AG10803 (cell line): ENCODE data around the gene ABHD13.
A peak's percentile ranks its signal among the peaks of the same experiment; 100 is the strongest.

ENCODE experiments used
- DNase-seq: peaks from one replicate; pipeline ENCODE4 v3.0.0; 2010; ENCODE audit warnings: low read depth
- H3K4me3 ChIP-seq: 2 replicates; pipeline ENCODE4 v1.5.1; 2011; ENCODE audit warnings: mild to moderate bottlenecking, low read length, control low read depth
- TF ChIP-seq, protein P1 (sequence below): conservative IDR thresholded peaks from 2 replicates; pipeline ENCODE4 v1.5.1; 2011; ENCODE audit warnings: mild to moderate bottlenecking, low read length, control low read depth, inconsistent platforms

The ABHD13 gene

DNA sequence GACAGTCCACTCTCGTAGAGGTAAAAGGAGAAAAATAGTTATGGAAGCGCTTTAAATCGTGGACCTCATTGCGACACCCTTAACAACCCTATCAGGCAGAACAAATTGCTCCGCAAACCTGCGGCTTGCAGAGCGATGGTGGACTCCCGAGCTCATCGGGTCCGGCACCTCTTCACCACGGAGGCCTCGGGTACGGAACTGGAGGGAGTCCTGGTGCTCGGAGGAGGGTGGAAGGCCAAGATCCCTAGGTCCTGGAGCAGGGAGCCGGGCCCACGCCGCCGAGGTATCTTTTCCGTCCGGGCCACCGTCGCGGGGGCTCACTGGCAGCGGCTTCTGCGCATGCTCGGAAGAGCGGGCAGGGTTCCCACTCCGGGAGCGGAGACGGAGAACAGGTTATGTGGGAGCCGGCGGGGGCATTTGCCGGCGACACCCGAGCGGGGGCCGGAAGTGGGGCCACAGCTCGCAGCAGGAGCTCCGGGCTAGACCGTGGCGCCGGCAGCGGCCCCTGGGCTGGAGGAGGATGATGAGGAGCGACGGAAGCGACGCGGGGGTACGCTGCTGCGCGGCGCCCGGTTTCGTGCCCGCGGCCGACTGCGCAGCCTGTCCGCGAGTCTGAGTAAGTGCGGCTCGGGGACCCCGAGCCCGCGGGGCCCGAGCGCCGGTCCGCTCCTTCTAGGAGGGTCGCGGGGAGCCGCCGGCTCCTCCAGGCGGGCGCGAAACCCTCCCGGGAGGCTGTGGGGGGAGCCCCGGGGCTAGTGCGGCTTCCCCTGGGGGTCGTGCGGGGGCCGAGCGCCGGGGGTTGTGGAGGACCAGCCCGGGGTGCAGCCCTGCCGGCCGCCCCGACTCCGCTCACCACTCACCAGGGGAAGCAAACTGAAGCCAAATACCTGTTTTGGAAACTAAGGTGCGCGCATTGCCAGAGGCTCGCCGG lies at the start of gene ABHD13:
ABHD13 (plus strand) TSS at position 349 of the 931 bp plus-strand sequence. CDS start 10,827 bp downstream, outside the sequence.
- TF ChIP-seq, protein P1, sequence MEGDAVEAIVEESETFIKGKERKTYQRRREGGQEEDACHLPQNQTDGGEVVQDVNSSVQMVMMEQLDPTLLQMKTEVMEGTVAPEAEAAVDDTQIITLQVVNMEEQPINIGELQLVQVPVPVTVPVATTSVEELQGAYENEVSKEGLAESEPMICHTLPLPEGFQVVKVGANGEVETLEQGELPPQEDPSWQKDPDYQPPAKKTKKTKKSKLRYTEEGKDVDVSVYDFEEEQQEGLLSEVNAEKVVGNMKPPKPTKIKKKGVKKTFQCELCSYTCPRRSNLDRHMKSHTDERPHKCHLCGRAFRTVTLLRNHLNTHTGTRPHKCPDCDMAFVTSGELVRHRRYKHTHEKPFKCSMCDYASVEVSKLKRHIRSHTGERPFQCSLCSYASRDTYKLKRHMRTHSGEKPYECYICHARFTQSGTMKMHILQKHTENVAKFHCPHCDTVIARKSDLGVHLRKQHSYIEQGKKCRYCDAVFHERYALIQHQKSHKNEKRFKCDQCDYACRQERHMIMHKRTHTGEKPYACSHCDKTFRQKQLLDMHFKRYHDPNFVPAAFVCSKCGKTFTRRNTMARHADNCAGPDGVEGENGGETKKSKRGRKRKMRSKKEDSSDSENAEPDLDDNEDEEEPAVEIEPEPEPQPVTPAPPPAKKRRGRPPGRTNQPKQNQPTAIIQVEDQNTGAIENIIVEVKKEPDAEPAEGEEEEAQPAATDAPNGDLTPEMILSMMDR = no peak
- DNase-seq = peak; percentile 88
- H3K4me3 ChIP-seq = peak within 1 kb of the TSS; percentile 86

GRCh38 chr13:108168929-108169328 lies 49.3 kb upstream of the ABHD13 start:
- H3K4me3 ChIP-seq = no peak overlapping the region
- TF ChIP-seq, protein P1 = no peak
- no peak for DNase-seq

DNA sequence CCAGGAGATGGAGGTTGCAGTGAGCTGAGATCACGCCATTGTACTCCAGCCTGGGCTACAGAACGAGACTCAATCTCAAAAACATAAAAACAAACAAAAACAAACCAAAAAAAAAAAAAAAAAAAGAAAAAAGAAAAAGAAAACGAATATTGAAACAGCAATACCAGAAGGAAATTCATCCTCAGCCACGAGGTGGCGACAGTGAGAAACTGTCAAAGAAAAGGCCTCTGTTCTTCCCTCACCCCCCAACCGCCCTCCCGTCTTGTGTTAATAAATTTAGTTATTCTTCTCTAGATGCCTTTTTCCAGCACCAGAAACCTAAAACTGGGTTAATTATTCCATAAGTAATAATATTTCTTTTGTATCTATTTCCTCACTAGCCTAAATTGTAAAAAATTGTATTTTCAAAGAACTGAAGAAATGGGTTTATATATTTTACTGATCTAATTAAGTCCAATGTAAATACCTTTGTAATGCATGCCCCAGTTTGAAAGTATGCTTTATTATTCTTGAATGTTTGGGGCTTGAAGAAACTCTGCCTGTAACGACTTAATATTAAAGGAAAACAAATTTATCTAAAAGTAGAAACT lies 41.4 kb upstream of the ABHD13 start:
- no peak overlapping the region for H3K4me3 ChIP-seq
- no peak for DNase-seq
- TF ChIP-seq, protein P1 = peak; percentile 40

GRCh38 chr13:108178078-108178477 lies 40.1 kb upstream of the ABHD13 start:
- DNase-seq = no peak
- TF ChIP-seq, protein P1 = no peak
- no peak overlapping the region for H3K4me3 ChIP-seq

- DNase-seq = no peak
- TF ChIP-seq, protein P1 = no peak
- no peak overlapping the region for H3K4me3 ChIP-seq
These were observed 35.5 kb upstream of the ABHD13 start for GRCh38 chr13:108182652-108183051.

- TF ChIP-seq, protein P1 = no peak
- H3K4me3 ChIP-seq = no peak overlapping the region
- DNase-seq = no peak
These were observed 33.0 kb upstream of the ABHD13 start for GRCh38 chr13:108185223-108185622.
